Breast epithelium (tissue), 3 donors: Measurements from ENCODE around the gene LLCFC1.

Source experiments
- POLR2A ChIP-seq: fragments of 450-650 bp; IDR thresholded peaks from one replicate; pipeline ENCODE4 v1.6.1; 2016; ENCODE audit warnings: antibody characterized with exemption, mild to moderate bottlenecking, moderate library complexity
- POLR2AphosphoS5 ChIP-seq, 3 donors: sonication (generic); formaldehyde crosslinking; IDR thresholded peaks; one replicate each; pipeline ENCODE4 v1.6.1; 2017; ENCODE audit warnings: antibody characterized with exemption in 3 of 3
- TF ChIP-seq, protein P1 (sequence below), 3 donors: fragments of 450-650 bp; IDR thresholded peaks; one replicate each; pipeline ENCODE4 v1.5.1; 2016 to 2017; ENCODE audit warnings: antibody characterized with exemption in 3 of 3, mild to moderate bottlenecking in 3 of 3, moderate library complexity in 3 of 3

DNA sequence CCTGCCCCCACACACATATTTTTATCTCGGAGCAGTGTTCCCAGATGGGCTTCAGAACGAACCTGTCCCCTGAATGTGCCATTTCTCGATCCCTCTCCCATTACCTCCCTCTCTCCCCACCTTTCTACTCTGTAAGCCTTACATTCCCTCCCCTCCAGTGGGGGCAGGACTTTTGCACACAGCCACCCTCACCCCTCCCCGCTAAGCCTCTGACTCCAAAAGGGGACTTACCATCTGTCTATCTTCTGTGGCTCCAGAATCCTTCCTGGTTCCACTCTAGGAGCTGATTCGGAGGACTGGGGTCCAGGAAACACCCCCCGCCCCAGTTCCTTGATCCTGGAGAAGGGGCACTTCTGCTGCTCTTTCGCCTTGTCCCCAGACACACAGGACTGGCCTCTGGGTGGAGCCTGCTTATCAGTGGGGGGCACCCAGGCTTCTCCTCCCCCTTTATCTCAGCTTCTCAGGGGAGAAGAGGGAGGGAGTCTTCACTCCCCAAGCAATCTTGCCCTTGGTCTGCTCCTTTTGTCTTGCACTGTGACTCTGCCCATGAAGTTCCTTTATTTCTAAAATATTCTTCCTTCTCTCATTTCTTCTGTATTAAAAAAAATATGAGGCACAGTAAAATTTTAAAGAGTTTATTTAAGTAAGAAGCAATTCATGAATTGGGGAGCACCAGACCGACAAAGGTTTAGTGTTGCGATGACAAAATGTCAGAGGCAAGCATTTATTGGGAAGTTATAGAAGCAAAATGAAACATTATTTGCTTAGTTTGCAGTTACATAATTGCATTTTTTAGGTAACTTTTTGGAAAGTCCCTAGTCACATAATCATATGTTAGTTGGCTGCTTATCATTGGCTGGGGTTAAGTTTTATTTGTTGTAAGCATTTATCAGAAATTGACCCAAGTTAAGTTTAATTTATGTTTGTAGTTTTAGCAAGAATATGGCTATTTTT is 23.0 kb downstream of the LLCFC1 start, which contains the start of gene KEL:
- TF ChIP-seq, protein P1, sequence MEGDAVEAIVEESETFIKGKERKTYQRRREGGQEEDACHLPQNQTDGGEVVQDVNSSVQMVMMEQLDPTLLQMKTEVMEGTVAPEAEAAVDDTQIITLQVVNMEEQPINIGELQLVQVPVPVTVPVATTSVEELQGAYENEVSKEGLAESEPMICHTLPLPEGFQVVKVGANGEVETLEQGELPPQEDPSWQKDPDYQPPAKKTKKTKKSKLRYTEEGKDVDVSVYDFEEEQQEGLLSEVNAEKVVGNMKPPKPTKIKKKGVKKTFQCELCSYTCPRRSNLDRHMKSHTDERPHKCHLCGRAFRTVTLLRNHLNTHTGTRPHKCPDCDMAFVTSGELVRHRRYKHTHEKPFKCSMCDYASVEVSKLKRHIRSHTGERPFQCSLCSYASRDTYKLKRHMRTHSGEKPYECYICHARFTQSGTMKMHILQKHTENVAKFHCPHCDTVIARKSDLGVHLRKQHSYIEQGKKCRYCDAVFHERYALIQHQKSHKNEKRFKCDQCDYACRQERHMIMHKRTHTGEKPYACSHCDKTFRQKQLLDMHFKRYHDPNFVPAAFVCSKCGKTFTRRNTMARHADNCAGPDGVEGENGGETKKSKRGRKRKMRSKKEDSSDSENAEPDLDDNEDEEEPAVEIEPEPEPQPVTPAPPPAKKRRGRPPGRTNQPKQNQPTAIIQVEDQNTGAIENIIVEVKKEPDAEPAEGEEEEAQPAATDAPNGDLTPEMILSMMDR (IDR thresholded peaks at IDR 0.05), result no peak
- TF ChIP-seq POLR2A (no peak), POLR2AphosphoS5 (IDR thresholded peaks at IDR 0.05) (no peak)
